Testis (tissue), 3 donors: ENCODE results near the gene MACC1. TPM values are rescaled to one million over a fixed set of nuclear protein-coding genes. Genes with fewer than 3 reads are reported as not detected.

Experiments
- DNase-seq: peaks from one replicate; pipeline ENCODE4 v3.0.0-alpha.2; 2019
- H3K27ac ChIP-seq, 2 donors: fragments of 200-600 bp; sonication (generic); one replicate each; pipeline ENCODE4 v1.5.1; 2019
- H3K27me3 ChIP-seq: fragments of 200-600 bp; sonication (generic); one replicate; pipeline ENCODE4 v1.5.1; 2019
- H3K36me3 ChIP-seq: fragments of 200-600 bp; sonication (generic); one replicate; pipeline ENCODE4 v1.5.1; 2017; ENCODE audit warnings: low read depth; ENCODE audit errors: missing control alignments
- H3K4me1 ChIP-seq: fragments of 200-600 bp; sonication (generic); one replicate; pipeline ENCODE4 v1.5.1; 2019
- H3K4me3 ChIP-seq, 2 donors: fragments of 200-600 bp; sonication (generic); one replicate each; pipeline ENCODE4 v1.5.1; 2017 to 2019
- H3K9me3 ChIP-seq: fragments of 200-600 bp; sonication (generic); one replicate; pipeline ENCODE4 v1.5.1; 2017
- POLR2A ChIP-seq: fragments of 450-650 bp; IDR thresholded peaks from one replicate; pipeline ENCODE4 v1.6.1; 2017; ENCODE audit warnings: antibody characterized with exemption, mild to moderate bottlenecking, moderate library complexity
- WGBS, 2 donors: methylation state at CpG; one replicate each; pipeline ENCODE4 v1.1.5; 2018; 5-methylcytosine and 5-hydroxymethylcytosine counted together
- intact Hi-C: fragments of 100-400 bp; cut with DNase I; formaldehyde crosslinking; loops from one replicate; pipeline ENCODE4 v1.15.1; 2023; ENCODE audit warnings: low total_unique reads
- polyA plus RNA-seq: library from polyadenylated mRNA; stranded (reverse); fragments of 350-450 nt; fragmentation: Illumina TruSeq; extraction: RNeasy Lipid Tissue Mini Kit (QIAGEN cat#74804); gene quantifications from one replicate; pipeline ENCODE4 v1.2.3, GENCODE V29; 2014; ENCODE audit warnings: low read depth, low replicate concordance; ENCODE audit not compliant: insufficient read depth
- total RNA-seq, 2 donors: library from RNA; depleted of rRNA; stranded (reverse); fragments of >200 nt; gene quantifications; one replicate each; pipeline ENCODE4 v1.2.3, GENCODE V29; 2016
- TF ChIP-seq, protein P1 (sequence below), 3 experiments: fragments of 450-650 bp in 2 of 3; fragments of 200-600 bp in 1 of 3; sonication (generic) in 1 of 3; IDR thresholded peaks; one replicate each; pipeline ENCODE4 v1.5.1; 2016 to 2019; ENCODE audit warnings: antibody characterized with exemption in 3 of 3, mild to moderate bottlenecking in 2 of 3, moderate library complexity in 1 of 3

The MACC1 gene
- total and polyA plus RNA-seq, 3 donors from 2014 or later = 0.17 to 0.79 (median 0.74) TPM

DNA sequence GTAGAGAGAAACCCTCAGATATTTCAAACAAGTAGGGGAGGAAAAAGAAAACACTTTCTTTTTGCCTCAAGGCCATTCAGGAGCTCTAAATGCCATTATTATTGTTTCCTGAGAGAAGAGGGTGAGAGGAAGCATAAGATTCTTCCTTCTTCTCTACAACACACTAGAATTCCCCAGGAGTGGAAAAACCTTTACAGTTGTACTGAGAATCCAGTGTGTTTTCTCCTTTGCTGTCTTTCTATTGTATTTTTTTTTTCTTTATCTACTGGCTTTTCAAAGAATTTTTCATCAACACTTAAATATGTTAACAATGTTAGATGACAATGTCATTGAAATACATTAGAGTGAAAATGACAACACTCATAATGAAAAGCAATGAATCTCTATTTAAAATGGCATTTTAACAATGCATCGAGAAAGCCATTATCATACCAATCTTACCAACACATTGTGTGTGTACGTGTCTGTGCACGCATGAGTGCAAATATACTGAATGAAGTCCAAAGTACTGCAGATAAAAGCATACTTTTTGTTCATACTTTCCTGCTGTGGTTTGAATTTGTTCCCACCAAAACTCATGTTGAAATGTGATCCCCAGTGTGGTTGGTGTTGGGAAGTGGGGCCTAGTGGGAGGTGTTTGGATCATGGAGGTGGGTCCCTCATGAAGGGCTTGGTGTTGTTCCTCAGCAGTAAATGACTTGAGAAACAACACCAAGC, 24.2 kb upstream of the MACC1 start:
- Histone ChIP-seq H3K4me1 (peaks cover 16% of the 10 kb centered on the region), H3K4me3 (no peak overlapping the region), H3K27ac (peak overlapping the region; percentile 65 to 70), H3K9me3 (no peaks in the 10 kb centered on the region), H3K36me3 (no peaks in the 10 kb centered on the region), H3K27me3 (no peaks in the 10 kb centered on the region)
- intact Hi-C loops = no loop called here
- 47 to 54% methylated on average over 3 of the region's 3 CpGs for WGBS, 2 donors
- no peak for TF ChIP-seq POLR2A
- TF ChIP-seq, protein P1, sequence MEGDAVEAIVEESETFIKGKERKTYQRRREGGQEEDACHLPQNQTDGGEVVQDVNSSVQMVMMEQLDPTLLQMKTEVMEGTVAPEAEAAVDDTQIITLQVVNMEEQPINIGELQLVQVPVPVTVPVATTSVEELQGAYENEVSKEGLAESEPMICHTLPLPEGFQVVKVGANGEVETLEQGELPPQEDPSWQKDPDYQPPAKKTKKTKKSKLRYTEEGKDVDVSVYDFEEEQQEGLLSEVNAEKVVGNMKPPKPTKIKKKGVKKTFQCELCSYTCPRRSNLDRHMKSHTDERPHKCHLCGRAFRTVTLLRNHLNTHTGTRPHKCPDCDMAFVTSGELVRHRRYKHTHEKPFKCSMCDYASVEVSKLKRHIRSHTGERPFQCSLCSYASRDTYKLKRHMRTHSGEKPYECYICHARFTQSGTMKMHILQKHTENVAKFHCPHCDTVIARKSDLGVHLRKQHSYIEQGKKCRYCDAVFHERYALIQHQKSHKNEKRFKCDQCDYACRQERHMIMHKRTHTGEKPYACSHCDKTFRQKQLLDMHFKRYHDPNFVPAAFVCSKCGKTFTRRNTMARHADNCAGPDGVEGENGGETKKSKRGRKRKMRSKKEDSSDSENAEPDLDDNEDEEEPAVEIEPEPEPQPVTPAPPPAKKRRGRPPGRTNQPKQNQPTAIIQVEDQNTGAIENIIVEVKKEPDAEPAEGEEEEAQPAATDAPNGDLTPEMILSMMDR (IDR thresholded peaks at IDR 0.05) = no peak
- no peak for DNase-seq

DNA sequence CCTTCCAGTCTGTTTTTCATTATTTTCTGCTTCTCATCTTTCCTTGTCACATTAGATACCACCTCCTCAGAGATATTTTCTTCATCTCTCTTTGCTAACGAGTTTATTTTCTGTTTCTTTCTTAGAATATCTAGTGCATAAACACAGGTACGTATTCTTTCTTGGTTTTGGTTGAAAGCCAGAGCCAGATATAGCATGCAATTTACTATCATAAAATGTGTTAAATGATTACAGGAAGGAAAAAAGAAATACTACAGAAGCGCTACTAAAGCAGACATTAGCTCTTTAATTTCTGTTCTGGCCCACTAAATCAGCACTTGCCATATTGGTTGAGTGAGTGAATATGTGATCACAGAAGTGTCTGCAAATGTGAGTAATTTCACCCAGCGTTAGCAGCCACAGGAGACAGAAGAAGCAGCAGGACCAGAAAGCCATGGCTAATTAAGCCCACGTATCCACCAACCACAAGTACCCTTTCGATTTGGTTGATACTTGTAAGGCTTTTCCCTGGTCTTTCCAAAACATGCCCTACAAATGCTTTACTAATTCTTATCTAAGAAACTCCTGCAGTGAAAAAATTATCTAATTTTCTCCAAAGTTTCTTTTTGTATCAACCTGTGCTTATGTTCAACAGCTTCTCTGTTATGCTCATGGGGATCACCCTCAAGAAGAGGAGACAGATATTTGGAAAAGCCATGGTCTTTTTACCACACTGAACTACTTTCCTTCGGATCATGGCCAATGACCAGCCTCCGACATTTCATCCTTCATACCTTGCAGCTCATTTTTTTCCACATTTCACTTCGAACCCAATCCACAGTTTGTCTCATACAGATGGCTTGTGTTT, 23.1 kb upstream of the MACC1 start:
- 66 to 69% methylated on average over 9 of the region's 9 CpGs for WGBS, 2 donors
- Histone ChIP-seq H3K36me3 (no peaks in the 10 kb centered on the region), H3K27ac (peak overlapping the region; percentile 65 to 70)

DNA sequence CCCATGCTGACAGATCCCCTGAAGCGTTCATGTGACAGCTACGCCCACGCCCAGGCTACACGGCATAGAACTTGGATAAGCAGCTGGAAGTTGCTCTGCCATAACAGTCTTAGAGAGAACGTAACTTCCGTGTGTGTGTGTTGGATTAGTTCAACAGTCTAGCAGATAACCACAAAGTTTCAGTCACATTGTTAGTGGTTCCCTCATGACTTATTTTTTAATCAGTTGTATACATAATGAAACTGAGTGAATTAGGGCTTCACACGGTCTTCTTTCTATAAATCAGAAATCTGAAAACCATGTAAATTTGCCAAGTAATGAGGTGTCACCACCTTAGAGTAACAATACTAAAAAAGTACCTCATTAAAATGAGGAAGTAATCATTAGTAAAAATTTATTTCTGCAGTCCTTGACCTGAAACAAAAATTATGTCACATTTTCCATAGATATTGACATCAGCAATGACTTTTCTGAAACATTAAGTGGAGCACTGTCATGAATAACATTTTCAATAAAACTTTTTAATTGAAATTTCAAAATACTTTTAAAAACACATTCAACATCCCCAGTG, 21.7 kb upstream of the MACC1 start:
- Histone ChIP-seq H3K4me3 (no peak overlapping the region), H3K27ac (no peak overlapping the region), H3K27me3 (no peaks in the 10 kb centered on the region), H3K4me1 (peaks cover 16% of the 10 kb centered on the region), H3K36me3 (no peaks in the 10 kb centered on the region), H3K9me3 (no peaks in the 10 kb centered on the region)
- no peak for TF ChIP-seq POLR2A
- TF ChIP-seq, protein P1 (IDR thresholded peaks at IDR 0.05) = no peak
- intact Hi-C loops = no loop called here
- no peak for DNase-seq
- WGBS, 2 donors = 70 to 82% methylated on average over 7 of the region's 7 CpGs

More for the DNA sequence above, 23.1 kb upstream of the MACC1 start:
- intact Hi-C loops = no loop called here
- no peaks in the 10 kb centered on the region for H3K9me3 ChIP-seq
- no peak for DNase-seq
- peaks cover 16% of the 10 kb centered on the region for H3K4me1 ChIP-seq
- H3K27me3 ChIP-seq = no peaks in the 10 kb centered on the region
- H3K4me3 ChIP-seq = no peak overlapping the region
- TF ChIP-seq, protein P1 (IDR thresholded peaks at IDR 0.05) = no peak
- TF ChIP-seq POLR2A = no peak

DNA sequence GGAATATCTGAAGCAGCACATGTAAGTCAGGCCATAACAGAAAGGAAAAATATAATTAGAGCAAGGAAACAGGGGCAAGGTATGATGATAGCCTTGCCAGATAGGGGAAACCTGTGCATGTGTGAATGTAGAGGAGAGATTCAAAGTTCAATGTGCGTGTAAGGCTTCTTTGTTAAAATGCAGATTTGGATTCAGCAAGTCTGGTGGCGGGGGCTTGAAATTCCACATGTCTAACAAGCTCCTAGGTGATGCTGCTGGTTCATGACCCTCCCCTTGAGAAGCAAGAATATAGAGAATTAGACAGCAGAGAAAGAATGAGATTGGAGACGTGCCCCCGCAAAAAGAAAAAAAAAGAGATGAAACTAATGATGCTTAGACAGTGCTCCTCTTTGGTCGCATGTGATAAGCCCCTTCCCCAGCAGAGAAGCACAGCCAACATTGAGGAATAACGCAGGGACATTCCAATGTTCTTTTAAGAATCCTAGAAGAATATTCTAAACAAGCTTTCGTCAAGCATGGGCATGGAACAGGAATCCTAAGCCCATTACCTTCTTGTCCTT, 21.1 kb upstream of the MACC1 start:
- no peaks in the 10 kb centered on the region for H3K9me3 ChIP-seq
- no peaks in the 10 kb centered on the region for H3K36me3 ChIP-seq
- DNase-seq = no peak
- 89 to 93% methylated on average over 7 of the region's 7 CpGs for WGBS, 2 donors
- H3K4me3 ChIP-seq = no peak overlapping the region
- H3K27me3 ChIP-seq = no peaks in the 10 kb centered on the region
- intact Hi-C loops = no loop called here
- no peak overlapping the region for H3K27ac ChIP-seq
- TF ChIP-seq, protein P1 (IDR thresholded peaks at IDR 0.05) = no peak
- TF ChIP-seq POLR2A = no peak
- peaks cover 16% of the 10 kb centered on the region for H3K4me1 ChIP-seq
